Measurements from ENCODE around the gene CAMKK2.

Gene CAMKK2

DNA sequence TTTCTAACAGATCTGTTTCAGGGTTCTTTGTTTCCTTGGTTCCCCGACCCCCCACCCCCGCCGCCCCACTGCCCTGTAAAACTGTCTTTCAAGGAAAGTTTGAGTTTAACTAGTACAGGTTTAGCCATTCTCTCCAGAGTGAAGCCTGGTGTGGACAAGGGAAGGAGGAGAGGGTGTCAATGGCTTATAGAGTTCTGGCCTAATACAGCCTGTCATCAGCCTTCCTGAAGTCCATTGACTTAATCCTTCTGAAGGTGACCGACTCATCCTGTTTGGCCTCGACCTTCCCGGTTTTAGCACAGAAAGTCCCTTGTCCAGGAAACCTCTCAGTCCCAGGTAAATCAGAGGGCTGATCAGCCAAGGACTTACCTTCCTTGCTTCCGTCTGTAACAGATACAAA is 97.6 kb downstream of the CAMKK2 start:
- no peak for DNase-seq (ENCODE audit: low read depth in 2 of 2)

DNA sequence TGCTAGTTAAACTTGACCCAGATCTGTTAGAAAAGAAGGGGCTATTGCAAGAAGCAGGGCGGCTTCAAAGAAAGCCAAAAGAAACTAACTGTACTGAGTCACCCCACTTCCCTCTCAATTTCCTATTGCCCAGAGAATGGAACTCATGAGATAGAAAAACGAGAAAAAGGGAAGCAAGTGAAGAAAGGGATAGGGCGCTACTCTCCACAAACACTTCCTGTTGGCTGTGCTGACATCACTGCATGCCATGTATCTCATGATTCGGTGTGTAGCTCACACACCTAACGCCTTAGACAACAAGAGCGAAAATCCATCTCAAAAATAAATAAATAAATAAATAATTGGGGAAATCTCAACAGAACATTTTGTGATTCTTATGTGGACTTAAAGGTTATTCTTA is 99.6 kb downstream of the CAMKK2 start:
- no peak for DNase-seq (ENCODE audit: low read depth in 2 of 2)

DNA sequence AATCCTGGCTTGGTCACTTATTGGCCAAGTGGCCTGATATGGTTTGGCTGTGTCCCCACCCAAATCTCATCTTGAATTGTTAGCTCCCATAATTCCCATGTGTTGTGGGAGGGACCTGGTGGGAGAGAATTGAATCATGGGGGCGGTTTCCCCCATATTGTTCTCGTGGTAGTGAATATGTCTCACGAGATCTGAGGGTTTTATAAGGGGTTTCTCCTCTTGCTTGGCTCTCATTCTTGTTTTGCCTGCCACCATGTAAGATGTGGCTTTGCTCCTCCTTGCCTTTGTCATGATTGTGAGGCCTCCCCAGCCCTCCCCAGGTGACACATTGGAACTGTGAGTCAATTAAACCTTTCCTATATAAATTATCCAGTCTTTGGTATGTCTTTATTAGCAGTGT is 105.4 kb downstream of the CAMKK2 start:
- DNase-seq (ENCODE audit: low read depth in 2 of 2), result no peak

DNA sequence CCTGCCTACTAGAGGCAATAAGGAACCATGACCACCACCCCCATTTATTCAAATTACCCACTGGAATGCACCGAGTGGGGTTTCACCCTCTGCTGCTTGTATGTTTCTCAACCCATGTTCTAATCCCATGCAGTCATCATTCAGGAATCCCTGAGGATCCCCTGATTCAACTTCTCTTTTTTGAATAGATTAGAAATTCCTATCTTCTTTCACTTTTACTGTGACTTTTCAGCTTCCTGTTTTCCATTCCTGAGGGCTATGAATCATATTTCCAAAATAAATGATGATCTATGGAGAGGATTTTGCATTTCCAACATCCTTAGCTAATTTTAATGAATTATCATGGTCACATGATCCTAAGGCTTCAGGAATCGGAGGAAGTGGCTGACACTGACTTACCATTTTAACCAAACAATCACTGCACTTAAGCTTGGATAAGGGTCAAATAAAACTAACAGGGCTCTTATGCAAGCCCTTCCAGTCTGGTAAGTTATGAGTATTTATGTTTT is 105.9 kb downstream of the CAMKK2 start:
- no peak for DNase-seq (ENCODE audit: low read depth in 2 of 2)

DNA sequence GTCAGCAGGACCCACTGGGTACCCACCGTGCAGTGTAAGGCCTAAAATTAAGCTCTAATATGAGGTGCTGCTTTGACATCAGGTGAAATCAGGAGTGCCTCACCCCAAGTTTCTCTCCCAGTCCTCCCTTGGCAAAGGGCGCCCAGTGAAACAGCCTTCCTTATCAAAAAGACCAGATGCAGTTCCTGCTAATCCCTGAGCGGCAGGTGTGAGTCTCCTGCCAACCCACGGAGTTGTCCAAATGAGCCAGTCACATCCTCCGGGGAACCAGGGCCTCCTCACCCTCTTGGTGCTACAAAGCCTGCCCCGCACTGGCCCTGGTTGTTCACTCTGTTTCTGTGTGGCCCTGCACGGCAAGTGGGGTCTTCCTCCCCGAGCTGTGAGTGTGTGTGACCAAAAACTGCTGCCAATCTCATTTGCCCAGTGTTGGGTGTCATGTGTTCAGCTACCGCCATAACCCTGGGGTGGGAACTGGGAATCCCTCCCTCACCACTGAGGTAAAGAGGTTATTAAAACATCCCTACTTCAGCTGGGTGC is 106.8 kb downstream of the CAMKK2 start:
- no peak for DNase-seq (ENCODE audit: low read depth in 2 of 2)

DNA sequence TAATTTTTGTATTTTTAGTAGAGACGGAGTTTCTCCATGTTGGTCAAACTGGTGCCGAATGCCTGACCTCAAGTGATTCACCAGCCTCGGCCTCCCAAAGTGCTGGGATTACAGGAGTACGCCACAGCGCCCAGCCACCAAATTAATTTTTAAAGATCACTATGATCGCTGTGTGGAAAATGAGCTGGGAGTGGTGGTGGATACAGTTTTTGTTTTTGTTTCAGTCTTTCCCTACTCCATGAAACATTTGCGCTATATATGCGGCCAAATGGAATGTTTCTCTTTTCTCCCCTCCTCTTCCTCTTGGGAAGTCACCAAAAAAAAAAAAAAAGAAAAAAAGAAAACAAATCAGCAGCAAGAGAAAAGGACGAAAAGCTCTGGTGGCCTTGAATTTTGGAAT is 107.4 kb downstream of the CAMKK2 start:
- no peak for DNase-seq (ENCODE audit: low read depth in 2 of 2)

DNA sequence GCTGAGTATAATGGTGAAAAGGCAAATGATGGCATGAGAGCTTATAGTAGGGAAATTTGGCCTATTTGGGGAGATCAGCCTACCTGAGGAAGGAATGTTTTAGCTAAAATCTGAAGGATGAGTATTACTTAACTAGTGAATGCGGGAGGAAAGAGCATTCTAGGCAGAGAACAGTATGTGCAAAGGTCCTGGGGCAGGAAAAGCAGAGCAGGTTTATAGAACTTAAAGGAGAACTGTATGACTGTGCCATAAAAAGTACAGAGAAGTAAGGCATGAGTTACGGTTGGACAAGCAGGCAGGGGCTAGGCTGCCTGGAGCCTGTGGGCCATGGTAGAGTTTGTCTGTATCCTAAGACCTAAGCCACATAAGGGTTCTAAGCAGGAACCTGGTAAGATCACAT is 108.3 kb downstream of the CAMKK2 start:
- DNase-seq (ENCODE audit: low read depth in 2 of 2), result no peak

All from stimulated activated CD4-positive, alpha-beta T cell treated with anti-CD3 and anti-CD28 coated beads, Interleukin-12 subunit alpha, Interleukin-12 subunit beta, amount 100 ng/mL, for 24 hours (primary cell).